Measurements from ENCODE around the gene TDRD10.

DNA sequence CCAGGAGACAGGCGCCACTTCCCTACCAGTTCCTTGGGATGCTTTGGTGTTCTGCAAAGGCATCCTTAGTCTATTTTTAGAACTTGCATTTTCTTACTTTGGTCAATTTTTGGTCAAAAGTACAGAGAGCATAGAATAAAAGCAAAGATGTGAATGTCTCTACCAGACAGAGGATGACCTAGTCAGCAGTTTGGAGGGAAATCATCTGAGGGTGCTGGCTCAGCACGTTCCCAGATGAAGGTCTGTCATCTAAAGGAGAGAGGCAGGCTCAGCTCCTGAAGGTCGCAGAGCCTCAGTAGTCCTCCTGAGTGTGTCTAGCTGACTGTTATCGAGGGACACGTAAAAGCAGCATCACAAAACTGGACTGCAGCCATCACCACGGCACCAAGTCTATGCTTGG is 80.9 kb downstream of the TDRD10 start:
- TF ChIP-seq POLR2A (IDR thresholded peaks at IDR 0.05; ENCODE audit: low read depth) (no peak), POLR2AphosphoS5 (IDR thresholded peaks at IDR 0.05) (no peak), EP300 (IDR thresholded peaks at IDR 0.05) (no peak)
- TF ChIP-seq, protein P1, sequence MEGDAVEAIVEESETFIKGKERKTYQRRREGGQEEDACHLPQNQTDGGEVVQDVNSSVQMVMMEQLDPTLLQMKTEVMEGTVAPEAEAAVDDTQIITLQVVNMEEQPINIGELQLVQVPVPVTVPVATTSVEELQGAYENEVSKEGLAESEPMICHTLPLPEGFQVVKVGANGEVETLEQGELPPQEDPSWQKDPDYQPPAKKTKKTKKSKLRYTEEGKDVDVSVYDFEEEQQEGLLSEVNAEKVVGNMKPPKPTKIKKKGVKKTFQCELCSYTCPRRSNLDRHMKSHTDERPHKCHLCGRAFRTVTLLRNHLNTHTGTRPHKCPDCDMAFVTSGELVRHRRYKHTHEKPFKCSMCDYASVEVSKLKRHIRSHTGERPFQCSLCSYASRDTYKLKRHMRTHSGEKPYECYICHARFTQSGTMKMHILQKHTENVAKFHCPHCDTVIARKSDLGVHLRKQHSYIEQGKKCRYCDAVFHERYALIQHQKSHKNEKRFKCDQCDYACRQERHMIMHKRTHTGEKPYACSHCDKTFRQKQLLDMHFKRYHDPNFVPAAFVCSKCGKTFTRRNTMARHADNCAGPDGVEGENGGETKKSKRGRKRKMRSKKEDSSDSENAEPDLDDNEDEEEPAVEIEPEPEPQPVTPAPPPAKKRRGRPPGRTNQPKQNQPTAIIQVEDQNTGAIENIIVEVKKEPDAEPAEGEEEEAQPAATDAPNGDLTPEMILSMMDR (IDR thresholded peaks at IDR 0.05), result no peak

All from esophagus muscularis mucosa (tissue), 4 donors.